ENCODE data around the gene FUT7.
"Not testable (repeated sequence)": the region's sequence is repeated elsewhere in the genome, so short reads cannot be mapped to it uniquely, and the experiment has no call there.

The FUT7 gene

GRCh38 chr9:137049544-137050449 lies 17.9 kb upstream of the FUT7 start:
- FAIRE-seq = peak; percentile 72

DNA sequence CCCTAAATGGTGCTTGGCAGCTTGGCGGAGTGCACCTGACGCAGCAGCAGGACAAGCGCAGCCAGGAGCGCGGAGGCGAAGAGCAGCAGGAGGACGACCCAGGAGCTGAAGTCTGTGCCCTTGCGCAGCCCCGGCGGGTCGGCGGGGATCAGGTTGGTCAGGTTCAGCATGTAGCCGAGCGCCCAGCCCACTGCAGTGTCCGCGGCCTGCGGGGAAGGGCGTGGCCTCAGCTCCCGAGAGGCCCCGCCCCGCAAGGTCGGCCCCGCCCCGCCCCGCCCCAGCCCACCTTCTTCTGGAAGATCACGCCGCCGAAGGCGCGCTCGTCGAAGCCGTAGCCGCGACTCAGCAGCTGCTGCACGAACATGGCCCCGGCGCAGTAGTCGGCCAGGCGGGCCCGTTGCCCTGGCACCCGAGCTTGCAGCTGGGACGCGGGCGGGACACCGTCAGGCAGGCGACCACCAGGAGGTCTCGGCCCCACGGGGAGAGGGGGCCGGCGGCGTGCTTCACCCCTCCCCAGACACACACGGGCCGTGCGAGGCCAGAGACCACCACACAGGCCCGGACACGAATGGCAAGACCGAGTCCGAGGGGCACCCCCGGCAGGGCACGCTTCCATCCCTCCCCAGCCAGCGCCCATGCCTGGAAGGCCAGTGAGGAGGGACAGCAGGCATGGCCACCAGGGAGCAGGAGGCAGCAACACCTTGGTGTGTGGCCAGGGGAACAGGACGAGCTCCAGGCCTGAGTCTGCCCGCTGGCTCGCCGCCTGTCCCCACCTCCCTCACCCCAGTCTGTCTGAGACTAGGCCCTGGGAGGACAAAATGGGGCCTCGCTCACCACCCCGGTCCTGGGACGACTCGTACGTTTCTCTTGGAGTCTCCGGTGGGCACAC lies 17.0 kb upstream of the FUT7 start:
- no peak for FAIRE-seq

DNA sequence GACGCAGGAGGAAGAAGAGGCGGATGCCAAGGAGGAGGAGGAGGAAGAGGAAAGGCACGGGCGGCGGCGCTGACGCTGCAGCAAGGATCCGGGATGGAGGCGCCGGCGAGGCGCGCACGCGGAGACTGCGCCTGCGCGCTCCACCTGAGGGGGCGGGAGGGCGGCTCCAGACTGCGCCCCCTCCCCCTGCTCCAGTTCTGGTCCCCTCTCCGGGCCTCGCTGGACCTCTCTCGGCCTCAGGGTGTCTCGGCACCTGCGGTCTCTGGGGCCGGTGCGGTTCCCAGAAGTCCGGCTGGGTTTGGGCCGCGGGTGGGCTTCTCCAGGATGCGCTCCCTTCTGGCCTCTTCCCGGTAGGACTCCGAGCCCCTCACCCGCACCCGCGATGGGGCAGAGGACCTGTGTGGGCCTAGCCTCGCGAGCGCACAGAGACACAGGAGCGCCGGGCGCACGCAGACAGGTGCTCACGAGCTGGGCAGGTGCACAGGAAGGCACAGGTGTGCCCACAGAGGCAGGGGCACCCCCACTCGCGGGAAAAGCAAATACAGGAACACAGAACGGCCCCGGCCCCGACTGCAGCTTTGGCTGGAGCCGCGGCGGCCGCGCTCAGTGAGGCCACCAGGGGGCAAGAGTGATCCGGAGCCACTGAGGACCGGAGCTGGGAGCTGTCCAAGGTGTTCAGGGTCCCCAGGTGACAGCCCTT lies 14.3 kb upstream of the FUT7 start, which contains the start of gene NPDC1:
TSS of gene NPDC1 (minus strand) at position 90 of the 700 bp plus-strand sequence. CDS start 188 bp downstream, outside the sequence.
- FAIRE-seq = no peak

GRCh38 chr9:137045294-137046087 lies 13.6 kb upstream of the FUT7 start:
- FAIRE-seq = no peak

GRCh38 chr9:137044502-137045177 lies 12.8 kb upstream of the FUT7 start:
- FAIRE-seq = no peak

GRCh38 chr9:137044037-137044436 lies 12.1 kb upstream of the FUT7 start:
- no peak for FAIRE-seq

DNA sequence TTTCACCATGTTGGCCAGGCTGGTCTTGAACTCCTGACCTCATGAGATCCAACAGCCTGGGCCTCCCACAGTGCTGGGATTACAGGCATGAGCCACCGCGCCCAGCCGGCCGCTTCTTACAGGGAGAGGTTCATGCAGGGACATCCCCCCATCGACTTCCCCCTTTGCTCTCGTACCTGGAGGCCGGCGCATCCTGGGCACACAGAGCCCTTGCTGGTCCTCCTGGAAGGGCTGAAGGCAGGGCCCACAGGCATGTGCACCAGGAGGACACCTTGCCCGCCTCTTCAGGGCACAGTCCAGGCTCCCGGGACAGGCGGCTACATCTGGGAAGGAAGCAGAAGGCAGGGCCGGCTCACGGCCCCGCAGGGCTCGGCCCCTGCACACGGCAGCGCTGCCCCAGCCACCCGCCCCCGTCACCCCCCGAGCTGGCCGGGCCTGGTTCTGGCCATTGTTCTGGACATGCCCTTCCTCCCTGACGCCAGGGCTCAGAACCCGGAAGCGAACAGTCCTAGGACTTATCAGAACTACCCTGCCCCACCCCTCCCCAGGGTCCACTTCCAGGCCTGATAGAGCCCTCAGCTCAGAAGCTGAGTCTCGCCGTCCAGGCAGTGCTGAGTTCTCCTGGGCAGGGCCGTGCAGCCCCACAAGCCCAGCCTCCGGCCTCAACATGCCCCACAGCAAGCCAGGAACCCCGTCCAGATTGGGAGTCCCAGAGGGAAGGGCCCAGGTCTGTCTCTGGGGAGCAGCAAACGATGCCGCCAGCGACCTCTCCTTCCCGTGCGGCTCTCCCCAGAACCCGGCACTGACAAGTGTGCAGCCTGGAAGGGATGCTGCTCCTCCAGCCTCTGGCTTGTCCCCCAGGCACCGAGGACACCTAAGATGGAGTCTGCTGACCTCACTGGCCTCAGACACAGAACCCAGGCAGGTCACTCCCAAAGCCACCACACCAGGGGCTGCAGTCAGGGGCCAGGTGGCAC lies 11.2 kb upstream of the FUT7 start:
- FAIRE-seq = no peak

DNA sequence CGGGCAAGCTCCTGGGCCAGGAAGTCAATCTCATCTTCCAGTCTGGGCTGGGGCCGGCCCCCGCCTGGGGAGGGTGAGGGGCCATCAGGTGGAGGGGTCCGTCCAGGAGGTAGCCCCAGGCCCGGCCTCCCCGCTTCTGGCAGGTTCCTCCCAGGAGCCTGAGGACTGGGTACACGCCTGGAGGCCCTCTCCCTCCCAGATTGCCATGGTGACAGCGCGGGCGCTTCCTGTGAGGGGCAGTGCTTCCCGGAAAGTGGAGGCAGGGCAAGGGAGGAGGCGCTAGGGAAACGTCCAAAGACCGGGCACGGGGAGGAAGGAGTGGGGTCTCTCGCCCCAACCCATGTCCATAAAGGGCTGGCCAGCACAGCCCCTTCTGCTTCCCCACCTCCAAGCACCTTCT lies 9.2 kb upstream of the FUT7 start:
- FAIRE-seq = no peak

GRCh38 chr9:137040568-137040967 lies 8.7 kb upstream of the FUT7 start:
- no peak for FAIRE-seq

GRCh38 chr9:137039611-137040366 lies 7.9 kb upstream of the FUT7 start:
- no peak for FAIRE-seq

- no peak for FAIRE-seq
Observed at GRCh38 chr9:137038916-137039315, 7.0 kb upstream of the FUT7 start.

GRCh38 chr9:137037483-137037882 lies 5.6 kb upstream of the FUT7 start:
- FAIRE-seq = no peak

DNA sequence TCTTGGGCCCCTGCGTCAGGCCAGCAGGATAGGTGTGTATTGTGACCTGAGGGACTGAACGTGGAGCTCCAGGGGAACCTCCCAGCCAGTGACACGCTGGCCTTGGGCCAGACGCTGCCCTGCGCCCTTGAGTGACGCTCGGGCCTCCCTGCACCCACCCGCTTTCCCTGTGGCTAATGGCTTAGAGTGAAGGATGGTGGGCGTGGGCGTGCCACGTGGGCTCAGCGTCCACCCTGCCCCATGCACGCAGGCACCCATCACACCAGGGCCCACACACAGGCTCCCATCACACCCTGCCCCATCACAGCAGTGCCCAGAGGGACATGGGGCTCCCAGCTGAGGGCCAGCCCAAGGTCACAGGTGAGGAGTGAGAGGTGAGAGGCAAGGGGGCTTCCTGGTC lies 5.1 kb upstream of the FUT7 start:
- FAIRE-seq = no peak

GRCh38 chr9:137035937-137036336 lies 4.0 kb upstream of the FUT7 start:
- no peak for FAIRE-seq

DNA sequence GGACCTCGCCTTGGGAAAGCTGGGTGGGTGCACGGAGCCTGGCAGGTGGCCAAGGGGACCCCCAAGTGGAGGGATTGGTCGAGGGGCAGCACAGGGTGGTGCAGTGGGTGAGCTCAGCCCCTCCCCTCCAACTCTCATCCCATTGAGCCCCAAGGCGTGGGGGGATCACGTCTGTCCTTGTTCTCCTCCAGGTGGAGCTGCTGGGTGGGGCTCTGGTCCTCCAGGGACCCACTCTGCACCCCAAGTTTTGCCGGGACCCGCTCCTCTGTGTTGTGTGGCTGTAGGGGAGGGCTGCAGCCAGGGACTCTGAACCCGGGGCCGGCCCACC lies 3.6 kb upstream of the FUT7 start:
- no peak for FAIRE-seq

GRCh38 chr9:137034709-137035506 lies 3.0 kb upstream of the FUT7 start:
- no peak for FAIRE-seq

DNA sequence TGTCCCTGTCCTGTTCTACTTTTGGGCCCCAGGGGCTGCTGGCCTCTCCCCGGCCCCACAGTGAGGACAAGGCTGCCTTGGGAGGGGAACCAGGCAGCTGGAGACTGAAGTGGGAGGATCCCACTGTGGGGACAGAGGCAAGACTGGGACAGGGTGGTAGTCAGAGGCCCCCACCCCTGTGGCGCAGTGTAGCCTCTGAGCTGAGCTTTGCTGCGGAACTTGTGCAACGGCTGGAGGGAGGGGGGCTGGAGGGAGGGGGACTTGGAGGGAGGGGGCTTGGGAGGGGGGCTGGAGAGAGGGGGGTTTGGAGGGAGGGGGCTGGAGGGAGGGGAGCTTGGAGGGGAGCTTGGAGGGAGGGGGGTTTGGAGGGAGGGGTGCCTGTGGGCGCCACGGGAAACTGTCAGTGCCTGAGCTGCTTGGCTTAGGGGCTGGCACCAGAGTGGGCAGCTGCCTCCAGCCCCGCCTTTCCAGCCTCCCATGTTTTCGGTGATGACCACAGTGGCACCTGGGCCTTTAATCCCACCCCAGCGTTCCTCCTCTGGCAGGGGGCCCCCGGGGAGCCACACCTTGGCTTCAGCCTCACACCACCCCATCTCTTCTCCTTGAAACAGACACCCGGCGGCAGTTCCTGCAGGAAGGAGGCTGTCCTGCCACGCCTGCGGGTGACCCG lies 2.3 kb upstream of the FUT7 start:
- FAIRE-seq = no peak

DNA sequence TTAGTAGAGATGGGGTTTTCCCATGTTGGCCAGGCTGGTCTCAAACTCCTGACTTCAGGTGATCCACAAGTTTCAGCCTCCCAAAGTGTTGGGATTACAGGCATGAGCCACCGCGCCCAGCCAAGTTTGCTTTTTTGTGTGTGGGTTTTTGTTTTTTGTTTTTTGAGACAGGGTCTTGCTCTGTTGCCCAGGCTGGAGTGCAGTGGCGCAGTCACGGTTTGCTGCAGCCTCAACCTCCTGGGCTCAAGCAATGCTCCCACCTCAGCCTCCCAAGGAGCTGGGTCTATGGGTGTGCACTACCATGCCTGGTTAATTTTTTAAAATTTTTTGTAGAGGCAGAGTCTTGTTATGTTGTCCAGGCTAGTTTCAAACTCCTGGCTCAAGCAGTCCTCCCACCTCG lies 1.6 kb upstream of the FUT7 start:
- FAIRE-seq = not testable (repeated sequence)
